Lung (tissue), 12 donors: ENCODE results near the gene LIME1. TPM values are rescaled to one million over a fixed set of nuclear protein-coding genes. Genes with fewer than 3 reads are reported as not detected.

Source experiments
- ATAC-seq: fragments of 200-7000 bp; cut with Tn5 transposase; one replicate; pipeline ENCODE4 v1.9.1; 2020; ENCODE audit warnings: moderate number of reproducible peaks; ENCODE audit not compliant: insufficient read depth, low FRiP score
- DNase-seq, 3 donors: peaks; one replicate each; pipeline ENCODE4 v3.0.0-alpha.2; 2013 to 2017
- H3K27ac ChIP-seq, 2 donors: one replicate each; pipeline ENCODE4 v1.5.1; 2013; ENCODE audit warnings: mild to moderate bottlenecking in 2 of 2, moderate library complexity in 2 of 2, control low read depth in 1 of 2, inconsistent platforms in 1 of 2, low read depth in 1 of 2, low read length in 1 of 2
- H3K27me3 ChIP-seq, 3 donors: one replicate each; pipeline ENCODE4 v1.5.1; 2013; ENCODE audit warnings: low read length in 2 of 3; ENCODE audit not compliant: control insufficient read depth in 3 of 3, insufficient read depth in 3 of 3
- H3K36me3 ChIP-seq, 4 donors: one replicate each; pipeline ENCODE4 v1.5.1; 2013; ENCODE audit warnings: low read length in 4 of 4, mild to moderate bottlenecking in 1 of 4, moderate library complexity in 1 of 4; ENCODE audit not compliant: control insufficient read depth in 4 of 4, insufficient read depth in 4 of 4
- H3K4me1 ChIP-seq, 5 donors: one replicate each; pipeline ENCODE4 v1.5.1; 2013; ENCODE audit warnings: low read length in 5 of 5, mild to moderate bottlenecking in 2 of 5, moderate library complexity in 1 of 5; ENCODE audit not compliant: control insufficient read depth in 5 of 5, insufficient read depth in 5 of 5
- H3K4me3 ChIP-seq: one replicate; pipeline ENCODE4 v1.5.1; 2013; ENCODE audit warnings: mild to moderate bottlenecking, control low read depth, moderate library complexity
- H3K9ac ChIP-seq, 2 donors: one replicate each; pipeline ENCODE4 v1.5.1; 2013; ENCODE audit warnings: low read length in 2 of 2, control low read depth in 1 of 2; ENCODE audit not compliant: insufficient read depth in 1 of 2
- H3K9me3 ChIP-seq, 4 donors: one replicate each; pipeline ENCODE4 v1.5.1; 2013; ENCODE audit warnings: low read length in 3 of 4, mild to moderate bottlenecking in 1 of 4, moderate library complexity in 1 of 4; ENCODE audit not compliant: control insufficient read depth in 4 of 4, insufficient read depth in 3 of 4
- CTCF ChIP-seq: IDR thresholded peaks from 2 replicates; pipeline ENCODE4 v1.5.1; 2012; ENCODE audit warnings: mild to moderate bottlenecking; ENCODE audit errors: control extremely low read depth, extremely low read depth
- WGBS, 2 donors: extraction: QIAGEN DNeasy Blood & Tissue Kit; methylation state at CpG; one replicate each; pipeline ENCODE4 v1.1.7; 2013; 5-methylcytosine and 5-hydroxymethylcytosine counted together
- polyA plus RNA-seq, 2 donors: library from polyadenylated mRNA; stranded (reverse); fragments of 200-250 nt; gene quantifications; one replicate each; pipeline ENCODE4 v1.2.1, GENCODE V29; 2013
- total RNA-seq, 2 donors: library from RNA; depleted of rRNA in 1 of 2; stranded (reverse); fragments of >200 nt in 1 of 2; gene quantifications; one replicate each; pipeline ENCODE4 v1.2.1, GENCODE V29; 2014 to 2021
- donor health status: control.
- donor health status: control.
- donor health status: Bipolar disorder and iron deficiency.
- donor health status: healthy.
- donor health status: DM: yes; HTN: yes; CAD: no.

LIME1 gene
- total and polyA plus RNA-seq, 4 donors = 6.2 to 19.9 (median 10.2) TPM

- no peak overlapping the region for H3K9ac ChIP-seq
- H3K27me3 ChIP-seq = no peaks in the 10 kb centered on the region
- H3K27ac ChIP-seq = no peak overlapping the region
- WGBS, 2 donors = 90 to 96% methylated on average over 20 to 21 of the region's 21 CpGs
- H3K36me3 ChIP-seq = peaks cover 0 to 30% (median 5%) of the 10 kb centered on the region in 4 donors
- ATAC-seq = no peak
- H3K4me3 ChIP-seq = no peak overlapping the region
- no peaks in the 10 kb centered on the region for H3K9me3 ChIP-seq
- DNase-seq = peak; percentile 58 to 74 (median 59)
- no peak for TF ChIP-seq CTCF
- peaks cover 0 to 30% (median 0%) of the 10 kb centered on the region in 5 donors for H3K4me1 ChIP-seq
These were observed 42.5 kb upstream of the LIME1 start for GRCh38 chr20:63693733-63694583.

- H3K9me3 ChIP-seq = no peaks in the 10 kb centered on the region
- WGBS, 2 donors = 95% methylated on average over 37 of the region's 37 CpGs
- H3K36me3 ChIP-seq = peaks cover 0 to 32% (median 5%) of the 10 kb centered on the region in 4 donors
- no peaks in the 10 kb centered on the region for H3K27me3 ChIP-seq
- no peak overlapping the region for H3K27ac ChIP-seq
- no peak for TF ChIP-seq CTCF
- no peak for DNase-seq
- H3K9ac ChIP-seq = no peak overlapping the region
- H3K4me3 ChIP-seq = no peak overlapping the region
- no peak for ATAC-seq
- H3K4me1 ChIP-seq = peaks cover 0 to 36% (median 0%) of the 10 kb centered on the region in 5 donors
These were observed 41.7 kb upstream of the LIME1 start for GRCh38 chr20:63694584-63695423.

- no peak overlapping the region for H3K9ac ChIP-seq
These were observed 40.8 kb upstream of the LIME1 start for GRCh38 chr20:63695424-63696305.

More at GRCh38 chr20:63695424-63696305, 40.8 kb upstream of the LIME1 start:
- H3K27me3 ChIP-seq = no peaks in the 10 kb centered on the region
- no peak for TF ChIP-seq CTCF
- ATAC-seq = no peak
- H3K36me3 ChIP-seq = peaks cover 0 to 34% (median 5%) of the 10 kb centered on the region in 4 donors
- H3K4me1 ChIP-seq = peaks cover 0 to 38% (median 0%) of the 10 kb centered on the region in 5 donors
- no peak overlapping the region for H3K4me3 ChIP-seq
- WGBS, 2 donors = 80 to 83% methylated on average over 25 of the region's 25 CpGs
- DNase-seq = no peak
- no peaks in the 10 kb centered on the region for H3K9me3 ChIP-seq
- H3K27ac ChIP-seq = peak overlapping the region in 1 of 2 donors; percentile 39
